SU-DHL-6 (cell line): ENCODE data around the gene UBA6.
"Not testable (repeated sequence)": the region's sequence is repeated elsewhere in the genome, so short reads cannot be mapped to it uniquely, and the experiment has no call there.

ENCODE experiments used
- H2AFZ ChIP-seq: fragments of 200-600 bp; sonication (generic); 2 replicates; pipeline ENCODE4 v1.6.1; 2014; ENCODE audit warnings: low read depth, mild to moderate bottlenecking, moderate library complexity, mixed read lengths, antibody characterized with exemption, low read length; ENCODE audit not compliant: severe bottlenecking
- H3F3A ChIP-seq: fragments of 200-600 bp; shearing (Covaris generic); 2 replicates; pipeline ENCODE4 v1.6.0; 2016; ENCODE audit warnings: antibody characterized with exemption, mild to moderate bottlenecking; ENCODE audit not compliant: insufficient read depth
- H3K27ac ChIP-seq: fragments of 200-600 bp; sonication (generic); 2 replicates; pipeline ENCODE4 v1.5.1; 2016; ENCODE audit warnings: low read depth, mild to moderate bottlenecking, low read length, moderate library complexity, mixed read lengths
- H3K27me3 ChIP-seq: fragments of 200-600 bp; sonication (generic), shearing (Covaris generic); 2 replicates; pipeline ENCODE4 v1.6.0; 2014; ENCODE audit warnings: mild to moderate bottlenecking, low read length
- H3K36me3 ChIP-seq: fragments of 200-600 bp; sonication (generic); 2 replicates; pipeline ENCODE4 v1.6.1; 2014; ENCODE audit warnings: mild to moderate bottlenecking, low read length, mixed read lengths
- H3K4me2 ChIP-seq: fragments of 300-600, 200-600 bp; shearing (Covaris generic), sonication (generic); 2 replicates; pipeline ENCODE4 v1.6.0; 2014; ENCODE audit warnings: low read length, low read depth, mild to moderate bottlenecking; ENCODE audit not compliant: poor library complexity, severe bottlenecking
- H3K4me3 ChIP-seq: fragments of 200-600 bp; sonication (generic); 2 replicates; pipeline ENCODE4 v1.5.1; 2014; ENCODE audit warnings: antibody characterized with exemption, low read length, mild to moderate bottlenecking, mixed read lengths; ENCODE audit not compliant: insufficient read depth, poor library complexity, severe bottlenecking
- H3K79me2 ChIP-seq: fragments of 200-600 bp; sonication (generic); 2 replicates; pipeline ENCODE4 v1.6.1; 2014; ENCODE audit warnings: mild to moderate bottlenecking, low read length, moderate library complexity; ENCODE audit not compliant: insufficient read depth
- H3K9ac ChIP-seq: fragments of 200-600 bp; sonication (generic); 2 replicates; pipeline ENCODE4 v1.7.0; 2014; ENCODE audit warnings: mild to moderate bottlenecking, low read length
- H3K9me2 ChIP-seq: fragments of 200-600 bp; sonication (generic); replicated peaks from 2 replicates; pipeline ENCODE4 v1.6.1; 2014; ENCODE audit warnings: low read length; ENCODE audit not compliant: insufficient read depth
- H3K9me3 ChIP-seq: fragments of 200-600 bp; sonication (generic); 2 replicates; pipeline ENCODE4 v1.6.1; 2014; ENCODE audit warnings: low read length, mixed read lengths; ENCODE audit not compliant: insufficient read depth
- H4K20me1 ChIP-seq: fragments of 200-600 bp; sonication (generic); 2 replicates; pipeline ENCODE4 v1.6.1; 2014; ENCODE audit warnings: low read depth, mild to moderate bottlenecking, antibody characterized with exemption, low read length, moderate library complexity, mixed read lengths
- CTCF ChIP-seq: fragments of 200-600 bp; sonication (generic); IDR thresholded peaks from one replicate; pipeline ENCODE4 v1.5.1; 2017; ENCODE audit warnings: antibody characterized with exemption, mild to moderate bottlenecking, low read length, moderate library complexity; ENCODE audit not compliant: insufficient read depth, poor library complexity, severe bottlenecking
- EZH2phosphoT487 ChIP-seq: fragments of 200-600 bp; sonication (generic), shearing (Covaris generic); conservative IDR thresholded peaks from 2 replicates; pipeline ENCODE4 v1.6.1; 2018; ENCODE audit warnings: mild to moderate bottlenecking, antibody characterized with exemption, low read length, moderate library complexity, mixed read lengths

Gene UBA6

GRCh38 chr4:67658302-67658701 is 42.7 kb downstream of the UBA6 start:
- no peak overlapping the region for H3K4me2 ChIP-seq
- H3K9me2 ChIP-seq = no peaks in the 10 kb centered on the region
- no peaks in the 10 kb centered on the region for H4K20me1 ChIP-seq
- H3F3A ChIP-seq = no peaks in the 10 kb centered on the region
- no peak overlapping the region for H3K27ac ChIP-seq
- no peaks in the 10 kb centered on the region for H3K27me3 ChIP-seq
- no peaks in the 10 kb centered on the region for H3K79me2 ChIP-seq
- H3K9ac ChIP-seq = no peak overlapping the region
- H2AFZ ChIP-seq = no peak overlapping the region
- peaks cover 31% of the 10 kb centered on the region for H3K36me3 ChIP-seq
- H3K4me3 ChIP-seq = no peak overlapping the region
- TF ChIP-seq CTCF = no peak
- TF ChIP-seq EZH2phosphoT487 = no peak
- no peaks in the 10 kb centered on the region; the same call in 1 of the 2 replicates for H3K9me3 ChIP-seq

DNA sequence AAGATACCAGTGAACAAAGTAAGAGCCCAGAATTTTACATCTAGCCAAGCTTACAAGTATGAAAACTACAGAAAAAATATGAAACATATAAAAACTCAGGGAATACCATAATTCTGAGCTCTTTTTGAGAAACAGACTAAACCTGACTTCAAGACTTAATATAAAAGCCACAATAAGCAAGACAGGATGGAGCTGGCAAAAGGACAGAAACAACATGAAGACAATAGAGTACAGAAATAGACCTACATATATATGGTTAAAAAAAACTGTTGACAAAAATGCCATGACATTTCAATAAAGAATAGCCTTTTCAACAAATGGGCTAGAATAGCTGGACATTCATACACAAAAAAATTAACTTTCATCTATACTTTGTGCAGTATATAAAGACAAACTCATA is 49.4 kb downstream of the UBA6 start:
- Histone ChIP-seq H4K20me1 (no peaks in the 10 kb centered on the region), H3K36me3 (no peaks in the 10 kb centered on the region), H3K9me3 (no peaks in the 10 kb centered on the region), H3K4me2 (no peak overlapping the region), H3K9ac (no peak overlapping the region), H3K4me3 (no peak overlapping the region), H3K27ac (no peak overlapping the region), H2AFZ (no peak overlapping the region), H3K79me2 (no peaks in the 10 kb centered on the region), H3K9me2 (no peaks in the 10 kb centered on the region), H3F3A (no peaks in the 10 kb centered on the region), H3K27me3 (no peaks in the 10 kb centered on the region)
- TF ChIP-seq EZH2phosphoT487 (no peak), CTCF (no peak)

DNA sequence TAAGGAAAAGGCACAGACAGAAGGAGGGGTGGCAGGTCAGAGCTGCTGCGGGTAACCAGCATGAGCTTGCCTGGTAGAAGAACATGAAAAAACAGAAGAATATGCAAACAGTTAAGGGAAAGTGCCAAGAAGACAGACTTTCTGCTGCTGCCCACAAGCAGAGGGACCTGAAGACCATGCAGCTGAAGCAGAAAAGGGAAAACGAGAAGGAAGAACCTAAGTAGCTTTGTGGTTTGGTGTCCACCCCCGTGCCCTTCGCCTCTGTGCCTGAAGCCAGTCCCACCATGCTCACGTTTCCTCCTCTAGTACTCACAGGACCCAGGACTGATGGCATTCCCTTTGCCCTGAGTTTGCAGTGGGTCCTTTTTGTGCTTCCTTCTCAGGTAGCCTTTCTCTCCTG is 62.8 kb downstream of the UBA6 start:
- Histone ChIP-seq H3K79me2 (no peaks in the 10 kb centered on the region), H3K4me3 (no peak overlapping the region), H3K27me3 (no peaks in the 10 kb centered on the region), H3K9me2 (no peaks in the 10 kb centered on the region), H3K36me3 (peaks cover 15% of the 10 kb centered on the region; the same call in 1 of the 2 replicates), H3K9me3 (no peaks in the 10 kb centered on the region), H4K20me1 (no peaks in the 10 kb centered on the region), H3K4me2 (no peak overlapping the region), H3F3A (no peaks in the 10 kb centered on the region), H3K9ac (no peak overlapping the region), H2AFZ (no peak overlapping the region), H3K27ac (no peak overlapping the region)
- TF ChIP-seq EZH2phosphoT487 (no peak), CTCF (no peak)

GRCh38 chr4:67636978-67637377 is 64.0 kb downstream of the UBA6 start:
- H2AFZ ChIP-seq, H3K4me3 ChIP-seq, H3K4me2 ChIP-seq, H3F3A ChIP-seq, H3K9me3 ChIP-seq, H3K79me2 ChIP-seq, H3K27ac ChIP-seq, H4K20me1 ChIP-seq, H3K27me3 ChIP-seq, H3K9me2 ChIP-seq, H3K9ac ChIP-seq: not testable (repeated sequence)
- H3K36me3 ChIP-seq = peaks cover 19% of the 10 kb centered on the region; the same call in 1 of the 2 replicates
